SW 1271 (cell line): Measurements from ENCODE around the gene PRKD1.
"Not testable (repeated sequence)": the region's sequence is repeated elsewhere in the genome, so short reads cannot be mapped to it uniquely, and the experiment has no call there.

Source experiments
- DNase-seq, 2 experiments: peaks; one replicate each; lab custom pipeline; 2025; lab: John Stamatoyannopoulos, UW

The PRKD1 gene

GRCh38 chr14:29740491-29740890, 187.2 kb downstream of the PRKD1 start:
- no peak for DNase-seq

- no peak for DNase-seq
Observed at GRCh38 chr14:29738950-29739349, 188.7 kb downstream of the PRKD1 start.

GRCh38 chr14:29738056-29738455, 189.6 kb downstream of the PRKD1 start:
- no peak for DNase-seq

- DNase-seq = no peak
Observed at GRCh38 chr14:29735459-29735858, 192.2 kb downstream of the PRKD1 start.

- DNase-seq = no peak
Observed at GRCh38 chr14:29734732-29735131, 192.9 kb downstream of the PRKD1 start.

- DNase-seq = not testable (repeated sequence)
Observed at GRCh38 chr14:29726560-29727331, 200.9 kb downstream of the PRKD1 start.

GRCh38 chr14:29724991-29725390, 202.7 kb downstream of the PRKD1 start:
- no peak for DNase-seq

- no peak for DNase-seq
Observed at GRCh38 chr14:29722831-29723230, 204.8 kb downstream of the PRKD1 start.

- DNase-seq = no peak
Observed at GRCh38 chr14:29721586-29721985, 206.1 kb downstream of the PRKD1 start.

- DNase-seq = no peak
Observed at GRCh38 chr14:29717901-29718300, 209.7 kb downstream of the PRKD1 start.

- DNase-seq = no peak
Observed at GRCh38 chr14:29716150-29716549, 211.5 kb downstream of the PRKD1 start.

- DNase-seq = no peak
Observed at GRCh38 chr14:29712601-29713000, 215.0 kb downstream of the PRKD1 start.

- no peak for DNase-seq
Observed at GRCh38 chr14:29710015-29710414, 217.6 kb downstream of the PRKD1 start.

GRCh38 chr14:29709490-29709889, 218.2 kb downstream of the PRKD1 start:
- DNase-seq = no peak

GRCh38 chr14:29706700-29707099, 220.9 kb downstream of the PRKD1 start:
- DNase-seq = no peak

- DNase-seq = no peak
Observed at GRCh38 chr14:29705801-29706200, 221.8 kb downstream of the PRKD1 start.

GRCh38 chr14:29689597-29689996, 238.1 kb downstream of the PRKD1 start:
- not testable (repeated sequence) for DNase-seq

- no peak for DNase-seq
Observed at GRCh38 chr14:29687866-29688265, 239.8 kb downstream of the PRKD1 start.

- no peak for DNase-seq
Observed at GRCh38 chr14:29687071-29687765, 240.4 kb downstream of the PRKD1 start.

GRCh38 chr14:29684926-29685325, 242.7 kb downstream of the PRKD1 start:
- DNase-seq = no peak

- no peak for DNase-seq
Observed at GRCh38 chr14:29682789-29683188, 244.9 kb downstream of the PRKD1 start.

- no peak for DNase-seq
Observed at GRCh38 chr14:29681316-29681715, 246.3 kb downstream of the PRKD1 start.

- DNase-seq = no peak
Observed at GRCh38 chr14:29674566-29675285, 252.9 kb downstream of the PRKD1 start.
